NB4 (cell line): Measurements from ENCODE around the gene CAPN8.

Source experiments
- DNase-seq: peaks from one replicate; pipeline ENCODE4 v3.0.0; 2010; ENCODE audit warnings: low read depth
- H3K4me3 ChIP-seq: one replicate; pipeline ENCODE4 v1.5.1; 2011; ENCODE audit warnings: mild to moderate bottlenecking, low read depth, low read length, moderate library complexity
- CTCF ChIP-seq: IDR thresholded peaks from one replicate; pipeline ENCODE4 v1.5.1; 2012; ENCODE audit warnings: low read depth, low read length
- MAX ChIP-seq: IDR thresholded peaks from 2 replicates; pipeline ENCODE4 v1.6.1; 2011; ENCODE audit warnings: low read depth, low read length
- MYC ChIP-seq: IDR thresholded peaks from 2 replicates; pipeline ENCODE4 v1.6.1; 2011; ENCODE audit warnings: low read depth, low read length
- POLR2A ChIP-seq: IDR thresholded peaks from 2 replicates; pipeline ENCODE4 v1.6.1; 2011; ENCODE audit warnings: mild to moderate bottlenecking; ENCODE audit not compliant: insufficient read length; ENCODE audit errors: extremely low read depth

The CAPN8 gene

GRCh38 chr1:223512057-223512456, 153.4 kb downstream of the CAPN8 start:
- H3K4me3 ChIP-seq, result no peak overlapping the region
- DNase-seq, result no peak
- TF ChIP-seq MAX, result no peak
- TF ChIP-seq MYC, result no peak
- TF ChIP-seq POLR2A, result no peak
- TF ChIP-seq CTCF, result no peak

GRCh38 chr1:223508796-223509195, 156.7 kb downstream of the CAPN8 start:
- no peak for DNase-seq
- H3K4me3 ChIP-seq, result no peak overlapping the region
- TF ChIP-seq MAX, result no peak
- no peak for TF ChIP-seq POLR2A
- no peak for TF ChIP-seq CTCF
- no peak for TF ChIP-seq MYC

GRCh38 chr1:223504741-223505140, 160.8 kb downstream of the CAPN8 start:
- no peak overlapping the region for H3K4me3 ChIP-seq
- DNase-seq, result no peak
- TF ChIP-seq POLR2A (no peak), MAX (no peak), MYC (no peak), CTCF (no peak)

GRCh38 chr1:223503348-223503747, 162.2 kb downstream of the CAPN8 start:
- TF ChIP-seq POLR2A (no peak), CTCF (no peak), MAX (no peak), MYC (no peak)
- no peak for DNase-seq
- no peak overlapping the region for H3K4me3 ChIP-seq

GRCh38 chr1:223500560-223501425, 164.7 kb downstream of the CAPN8 start:
- no peak for TF ChIP-seq CTCF
- no peak overlapping the region for H3K4me3 ChIP-seq
- DNase-seq, result no peak

- TF ChIP-seq MAX (no peak), POLR2A (no peak), MYC (no peak), CTCF (no peak)
- DNase-seq, result no peak
- no peak overlapping the region for H3K4me3 ChIP-seq
These were observed 168.6 kb downstream of the CAPN8 start for GRCh38 chr1:223496883-223497282.
